Trophoblast cell (in vitro differentiated cells and primary cell): Measurements from ENCODE around the gene GPR45. TPM values are rescaled to one million over a fixed set of nuclear protein-coding genes. Genes with fewer than 3 reads are reported as not detected.

ENCODE experiments used
- DNase-seq, 2 donors: peaks; one replicate each; pipeline ENCODE4 v3.0.0-alpha.2; 2016
- H2AFZ ChIP-seq: 2 replicates; pipeline ENCODE4 v1.6.1; 2013; ENCODE audit warnings: low read length, moderate library complexity, mild to moderate bottlenecking; ENCODE audit not compliant: insufficient read depth, poor library complexity
- H2AK5ac ChIP-seq: 2 replicates; pipeline ENCODE4 v1.6.1; 2013; ENCODE audit warnings: mild to moderate bottlenecking, low read length
- H2BK120ac ChIP-seq: 2 replicates; pipeline ENCODE4 v1.6.1; 2013; ENCODE audit warnings: low read length, mild to moderate bottlenecking, moderate library complexity; ENCODE audit not compliant: insufficient read depth, poor library complexity
- H2BK12ac ChIP-seq: 2 replicates; pipeline ENCODE4 v1.6.1; 2013; ENCODE audit warnings: mild to moderate bottlenecking, low read length, moderate library complexity
- H2BK5ac ChIP-seq: 2 replicates; pipeline ENCODE4 v1.6.1; 2013; ENCODE audit warnings: low read length, low read depth, moderate library complexity, mild to moderate bottlenecking; ENCODE audit not compliant: poor library complexity
- H3K14ac ChIP-seq: 2 replicates; pipeline ENCODE4 v1.6.1; 2013; ENCODE audit warnings: mild to moderate bottlenecking, low read length
- H3K18ac ChIP-seq: 2 replicates; pipeline ENCODE4 v1.6.1; 2013; ENCODE audit warnings: mild to moderate bottlenecking, low read length
- H3K23ac ChIP-seq: 2 replicates; pipeline ENCODE4 v1.6.1; 2013; ENCODE audit warnings: low read length
- H3K27ac ChIP-seq: 2 replicates; pipeline ENCODE4 v1.5.1; 2013; ENCODE audit warnings: low read depth, mild to moderate bottlenecking, inconsistent platforms, low read length, moderate library complexity
- H3K27me3 ChIP-seq: 2 replicates; pipeline ENCODE4 v1.6.1; 2013; ENCODE audit warnings: inconsistent platforms, mild to moderate bottlenecking, low read length, moderate library complexity; ENCODE audit not compliant: insufficient read depth
- H3K36me3 ChIP-seq, 2 experiments: 1 replicate in 1 of 2; 2 replicates in 1 of 2; pipeline ENCODE4 v1.6.1; 2013; ENCODE audit warnings: low read length in 2 of 2, mild to moderate bottlenecking in 2 of 2, moderate library complexity in 1 of 2; ENCODE audit not compliant: insufficient read depth in 2 of 2, control insufficient read depth in 1 of 2
- H3K4ac ChIP-seq: 2 replicates; pipeline ENCODE4 v1.6.1; 2013; ENCODE audit warnings: low read depth, mild to moderate bottlenecking, low read length, moderate library complexity
- H3K4me1 ChIP-seq, 2 experiments: 1 replicate in 1 of 2; 2 replicates in 1 of 2; pipeline ENCODE4 v1.6.1; 2013; ENCODE audit warnings: low read length in 2 of 2, mild to moderate bottlenecking in 2 of 2, moderate library complexity in 1 of 2; ENCODE audit not compliant: insufficient read depth in 2 of 2, control insufficient read depth in 1 of 2
- H3K4me2 ChIP-seq: 2 replicates; pipeline ENCODE4 v1.6.1; 2013; ENCODE audit warnings: inconsistent platforms, mild to moderate bottlenecking, low read length, moderate library complexity
- H3K4me3 ChIP-seq: 2 replicates; pipeline ENCODE4 v1.5.1; 2013; ENCODE audit warnings: mild to moderate bottlenecking, low read depth, low read length, inconsistent platforms
- H3K79me1 ChIP-seq: one replicate; pipeline ENCODE4 v1.6.1; 2013; ENCODE audit warnings: low read length
- H3K79me2 ChIP-seq: 2 replicates; pipeline ENCODE4 v1.6.1; 2013; ENCODE audit warnings: low read length, mild to moderate bottlenecking; ENCODE audit not compliant: control insufficient read depth, insufficient read depth, poor library complexity
- H3K9ac ChIP-seq: 2 replicates; pipeline ENCODE4 v1.6.1; 2013; ENCODE audit warnings: mild to moderate bottlenecking, low read length
- H3K9me3 ChIP-seq: 2 replicates; pipeline ENCODE4 v1.6.1; 2013; ENCODE audit warnings: low read depth, mild to moderate bottlenecking, control low read depth, inconsistent platforms, low read length; ENCODE audit not compliant: insufficient read depth
- H4K12ac ChIP-seq: 2 replicates; pipeline ENCODE4 v1.6.1; 2013; ENCODE audit warnings: low read depth, mild to moderate bottlenecking, low read length, moderate library complexity
- H4K8ac ChIP-seq: 2 replicates; pipeline ENCODE4 v1.6.1; 2013; ENCODE audit warnings: low read depth, mild to moderate bottlenecking, low read length, moderate library complexity
- H4K91ac ChIP-seq: one replicate; pipeline ENCODE4 v1.6.1; 2013; ENCODE audit warnings: low read depth, mild to moderate bottlenecking, low read length, moderate library complexity
- WGBS: extraction: QIAGEN DNeasy Blood & Tissue Kit; methylation state at CpG from one replicate; pipeline ENCODE4 v1.1.7; 2013; ENCODE audit warnings: missing lambda C conversion rate; ENCODE audit not compliant: insufficient read length, insufficient coverage; ENCODE audit errors: extremely low coverage; 5-methylcytosine and 5-hydroxymethylcytosine counted together
- polyA plus RNA-seq: library from polyadenylated mRNA; stranded (reverse); fragments of 200-250 nt; gene quantifications from 2 replicates; pipeline ENCODE4 v1.2.3, GENCODE V29; 2013

The GPR45 gene, protein sequence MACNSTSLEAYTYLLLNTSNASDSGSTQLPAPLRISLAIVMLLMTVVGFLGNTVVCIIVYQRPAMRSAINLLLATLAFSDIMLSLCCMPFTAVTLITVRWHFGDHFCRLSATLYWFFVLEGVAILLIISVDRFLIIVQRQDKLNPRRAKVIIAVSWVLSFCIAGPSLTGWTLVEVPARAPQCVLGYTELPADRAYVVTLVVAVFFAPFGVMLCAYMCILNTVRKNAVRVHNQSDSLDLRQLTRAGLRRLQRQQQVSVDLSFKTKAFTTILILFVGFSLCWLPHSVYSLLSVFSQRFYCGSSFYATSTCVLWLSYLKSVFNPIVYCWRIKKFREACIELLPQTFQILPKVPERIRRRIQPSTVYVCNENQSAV
- 0.05 and 0.11 TPM in 2 replicates for polyA plus RNA-seq

DNA sequence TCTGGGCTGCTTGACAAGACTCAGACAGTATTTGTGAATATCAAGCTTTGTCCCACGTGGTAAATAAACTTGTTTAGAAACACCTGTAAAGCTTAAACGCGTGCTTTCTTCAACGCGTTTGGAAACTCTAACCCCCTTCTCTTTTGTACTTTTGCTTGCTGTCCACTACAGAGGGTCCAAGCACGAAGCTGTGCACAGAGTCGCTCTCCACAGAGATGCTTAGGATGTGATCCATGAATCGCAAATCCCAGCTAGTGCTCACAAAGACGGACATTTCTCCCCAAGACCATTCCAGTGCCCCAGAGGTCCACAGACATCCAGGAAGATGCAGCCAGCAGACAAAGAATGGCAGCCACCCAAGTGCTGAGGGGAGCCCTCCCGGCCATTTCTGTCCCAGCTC is at the start of gene GPR45:
Gene GPR45 (plus strand): TSS at position 301 of the 400 bp plus-strand sequence. CDS start 116 bp downstream, outside the sequence.
- H2BK120ac ChIP-seq: peak within 1 kb of the TSS; percentile 4
- H3K79me1 ChIP-seq: peaks cover 22% of the 10 kb centered on the region
- peaks cover 10% of the 10 kb centered on the region for H3K9me3 ChIP-seq
- H3K4me2 ChIP-seq: no peak within 1 kb of the TSS
- H4K8ac ChIP-seq: no peak within 1 kb of the TSS
- no peaks in the 10 kb centered on the region for H3K36me3 ChIP-seq
- H4K12ac ChIP-seq: no peak within 1 kb of the TSS
- no peak within 1 kb of the TSS for H3K9ac ChIP-seq
- WGBS: no CpG with 5 or more reads among the region's 10 CpGs
- H3K79me2 ChIP-seq: no peaks in the 10 kb centered on the region
- H4K91ac ChIP-seq: peak within 1 kb of the TSS; percentile 60
- no peak within 1 kb of the TSS for H3K23ac ChIP-seq
- no peaks in the 10 kb centered on the region for H3K27me3 ChIP-seq
- H3K4me1 ChIP-seq: peaks cover 5% of the 10 kb centered on the region in 2 experiments
- no peak within 1 kb of the TSS for H2AFZ ChIP-seq
- no peak within 1 kb of the TSS for H3K18ac ChIP-seq
- peak within 1 kb of the TSS; percentile 1 for H3K14ac ChIP-seq
- H2BK12ac ChIP-seq: peak within 1 kb of the TSS; percentile 68
- no peak within 1 kb of the TSS for H2BK5ac ChIP-seq
- DNase-seq: no peak
- H3K4ac ChIP-seq: no peak within 1 kb of the TSS
- no peak within 1 kb of the TSS for H3K27ac ChIP-seq
- H3K4me3 ChIP-seq: no peak within 1 kb of the TSS
- peak within 1 kb of the TSS; percentile 7 for H2AK5ac ChIP-seq

GRCh38 chr2:105194022-105194675 is 47.4 kb upstream of the GPR45 start:
- Histone ChIP-seq H3K27me3 (no peaks in the 10 kb centered on the region), H3K14ac (no peak overlapping the region), H3K27ac (no peak overlapping the region), H2BK5ac (no peak overlapping the region), H4K91ac (no peak overlapping the region), H3K4me1 (no peaks in the 10 kb centered on the region), H4K8ac (no peak overlapping the region), H3K23ac (no peak overlapping the region), H3K9ac (no peak overlapping the region), H3K79me2 (no peaks in the 10 kb centered on the region), H3K4me3 (no peak overlapping the region), H3K9me3 (no peaks in the 10 kb centered on the region), H3K18ac (no peak overlapping the region), H2AFZ (no peak overlapping the region), H3K79me1 (no peaks in the 10 kb centered on the region), H2BK120ac (no peak overlapping the region), H3K4ac (no peak overlapping the region), H3K4me2 (no peak overlapping the region), H2BK12ac (no peak overlapping the region), H3K36me3 (no peaks in the 10 kb centered on the region), H4K12ac (no peak overlapping the region), H2AK5ac (no peak overlapping the region)
- no peak for DNase-seq
- no CpG with 5 or more reads among the region's 14 CpGs for WGBS

DNA sequence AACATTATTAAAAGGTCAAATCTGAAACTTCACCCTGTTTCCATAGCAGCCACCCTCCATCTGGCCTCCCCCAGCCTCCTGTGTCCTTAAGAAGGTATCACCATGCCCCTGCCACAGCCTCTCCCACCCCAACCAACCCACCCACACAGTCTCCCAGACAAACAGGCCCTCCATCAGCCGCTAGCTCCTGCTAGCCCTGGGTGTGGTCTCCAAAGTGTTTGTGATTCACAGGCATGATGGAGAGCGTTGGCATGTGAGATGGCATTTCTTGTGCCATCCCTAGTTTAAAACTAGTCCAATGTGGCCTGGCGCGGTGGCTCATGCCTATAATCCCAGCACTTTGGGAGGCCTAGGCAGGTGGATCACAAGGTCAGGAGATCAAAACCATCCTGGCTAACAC is 44.9 kb upstream of the GPR45 start:
- Histone ChIP-seq H3K27ac (no peak overlapping the region), H4K91ac (no peak overlapping the region), H2BK5ac (no peak overlapping the region), H2BK120ac (no peak overlapping the region), H3K23ac (no peak overlapping the region), H2AFZ (no peak overlapping the region), H3K27me3 (no peaks in the 10 kb centered on the region), H4K12ac (no peak overlapping the region), H3K4me1 (no peaks in the 10 kb centered on the region), H4K8ac (no peak overlapping the region), H2AK5ac (no peak overlapping the region), H3K4me2 (no peak overlapping the region), H3K18ac (no peak overlapping the region), H2BK12ac (no peak overlapping the region), H3K36me3 (no peaks in the 10 kb centered on the region), H3K14ac (no peak overlapping the region), H3K4me3 (no peak overlapping the region), H3K79me1 (no peaks in the 10 kb centered on the region), H3K4ac (no peak overlapping the region), H3K9ac (no peak overlapping the region), H3K79me2 (no peaks in the 10 kb centered on the region), H3K9me3 (no peaks in the 10 kb centered on the region)
- no peak for DNase-seq
- WGBS: no CpG with 5 or more reads among the region's 4 CpGs

DNA sequence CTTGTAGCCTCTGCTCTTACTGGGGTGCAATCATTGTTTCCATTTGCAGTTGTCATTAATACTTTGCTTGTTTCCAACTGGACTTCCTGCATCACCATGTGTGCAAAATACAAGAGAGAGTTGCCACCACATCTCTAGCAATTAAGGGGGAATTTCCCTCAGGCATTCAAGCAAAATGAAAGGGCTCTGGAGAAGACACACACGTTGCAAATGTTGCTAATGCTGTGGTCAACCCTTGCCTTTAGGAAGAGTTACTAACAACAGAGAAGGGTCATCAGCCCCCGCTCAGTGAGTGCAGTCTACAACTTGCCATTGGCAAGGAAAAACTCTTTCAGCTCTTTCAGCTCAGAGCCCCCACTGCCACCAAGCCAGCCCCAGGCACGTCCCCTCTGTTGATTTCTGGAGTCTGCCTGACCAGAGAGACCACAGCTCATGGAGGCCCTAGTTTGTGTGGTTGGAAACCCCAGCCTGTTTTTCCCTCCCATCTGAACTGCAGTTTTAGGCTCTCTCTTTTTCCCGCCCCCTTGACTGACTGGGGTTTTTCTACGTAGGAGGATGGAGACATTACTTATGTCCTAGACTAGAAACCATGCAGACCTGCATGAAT is 25.9 kb upstream of the GPR45 start:
- no peak overlapping the region for H4K8ac ChIP-seq
- H2BK12ac ChIP-seq: no peak overlapping the region
- H3K9me3 ChIP-seq: no peaks in the 10 kb centered on the region
- H3K79me1 ChIP-seq: no peaks in the 10 kb centered on the region
- no peak overlapping the region for H3K14ac ChIP-seq
- H3K23ac ChIP-seq: no peak overlapping the region
- no CpG with 5 or more reads among the region's 5 CpGs for WGBS
- H3K4me1 ChIP-seq: no peaks in the 10 kb centered on the region
- no peak overlapping the region for H2BK5ac ChIP-seq
- no peak overlapping the region for H2BK120ac ChIP-seq
- no peak overlapping the region for H3K27ac ChIP-seq
- no peak overlapping the region for H2AFZ ChIP-seq
- H4K91ac ChIP-seq: no peak overlapping the region
- no peaks in the 10 kb centered on the region for H3K79me2 ChIP-seq
- no peaks in the 10 kb centered on the region for H3K27me3 ChIP-seq
- no peak overlapping the region for H3K9ac ChIP-seq
- DNase-seq: peak in 1 of 2 donors; percentile 9
- H3K36me3 ChIP-seq: peaks cover 0 to 2% of the 10 kb centered on the region in 2 experiments
- no peak overlapping the region for H3K4me3 ChIP-seq
- no peak overlapping the region for H2AK5ac ChIP-seq
- no peak overlapping the region for H3K18ac ChIP-seq
- H4K12ac ChIP-seq: no peak overlapping the region
- H3K4ac ChIP-seq: no peak overlapping the region
- H3K4me2 ChIP-seq: no peak overlapping the region
